OCI-LY7 (cell line): Measurements from ENCODE around the gene ETV5. TPM values are rescaled to one million over a fixed set of nuclear protein-coding genes. Genes with fewer than 3 reads are reported as not detected.

ENCODE experiments used
- BruUV-seq: library from RNA; stranded (reverse); fragments of 400-500 nt; replicated peaks from 2 replicates; lab custom pipeline; 2021; lab: Mats Ljungman, UMichigan
- CTCF ChIA-PET: fragments of 300-600 bp; sonication (Branson Sonifier 250); formaldehyde crosslinking; loops from one replicate; lab custom pipeline; 2022; ENCODE audit warnings: antibody characterized with exemption; ENCODE audit not compliant: unreplicated experiment; lab: Charles Lee
- POLR2A ChIA-PET: fragments of 300-600 bp; sonication (Branson Sonifier 250); formaldehyde crosslinking; loops from one replicate; lab custom pipeline; 2022; ENCODE audit warnings: antibody characterized with exemption; lab: Charles Lee
- DNase-seq: peaks from one replicate; pipeline ENCODE4 v3.0.0-alpha.2; 2015; ENCODE audit warnings: low spot score
- H2AFZ ChIP-seq: fragments of 200-600 bp; sonication (generic), shearing (Covaris generic); 2 replicates; pipeline ENCODE4 v1.6.1; 2014; ENCODE audit warnings: mild to moderate bottlenecking, antibody characterized with exemption, low read length, moderate library complexity
- H3K27ac ChIP-seq: fragments of 200-600 bp; sonication (generic); 2 replicates; pipeline ENCODE4 v1.5.1; 2014; ENCODE audit warnings: mixed run types, low read depth, mild to moderate bottlenecking, moderate library complexity, low read length, inconsistent platforms; ENCODE audit not compliant: poor library complexity, severe bottlenecking
- H3K36me3 ChIP-seq: fragments of 200-600 bp; sonication (generic); 2 replicates; pipeline ENCODE4 v1.6.1; 2014; ENCODE audit warnings: mild to moderate bottlenecking, antibody characterized with exemption, low read length, moderate library complexity, mixed read lengths; ENCODE audit not compliant: insufficient read depth
- H3K4me1 ChIP-seq: fragments of 200-600 bp; sonication (generic); 2 replicates; pipeline ENCODE4 v1.5.1; 2014; ENCODE audit warnings: mild to moderate bottlenecking, low read length; ENCODE audit not compliant: insufficient read depth, poor library complexity, severe bottlenecking
- H3K4me2 ChIP-seq: fragments of 200-600 bp; sonication (generic); 2 replicates; pipeline ENCODE4 v1.6.1; 2014; ENCODE audit warnings: mild to moderate bottlenecking, low read length
- H3K4me3 ChIP-seq: fragments of 200-600 bp; sonication (generic); 2 replicates; pipeline ENCODE4 v1.5.1; 2014; ENCODE audit warnings: mild to moderate bottlenecking, low read depth, low read length; ENCODE audit not compliant: poor library complexity, severe bottlenecking
- H3K79me2 ChIP-seq: fragments of 200-600 bp; sonication (generic); 2 replicates; pipeline ENCODE4 v1.6.1; 2016; ENCODE audit warnings: low read depth, mild to moderate bottlenecking, low read length, moderate library complexity, mixed read lengths; ENCODE audit not compliant: insufficient read depth
- H3K9me2 ChIP-seq: fragments of 200-600 bp; sonication (generic); 2 replicates; pipeline ENCODE4 v1.6.1; 2016; ENCODE audit warnings: mild to moderate bottlenecking, low read length, mixed read lengths; ENCODE audit not compliant: insufficient read depth
- H3K9me3 ChIP-seq: fragments of 200-600 bp; sonication (generic); 2 replicates; pipeline ENCODE4 v1.6.1; 2014; ENCODE audit warnings: mild to moderate bottlenecking, mixed run types, low read length, mixed read lengths
- H4K20me1 ChIP-seq: fragments of 200-600 bp; sonication (generic); 2 replicates; pipeline ENCODE4 v1.6.1; 2014; ENCODE audit warnings: mild to moderate bottlenecking, antibody characterized with exemption, low read length, moderate library complexity, mixed read lengths; ENCODE audit not compliant: insufficient read depth
- EZH2phosphoT487 ChIP-seq: fragments of 200-600 bp; sonication (generic); IDR thresholded peaks from 2 replicates; pipeline ENCODE4 v1.6.1; 2018; ENCODE audit warnings: low read depth, borderline replicate concordance, mild to moderate bottlenecking, mixed run types, antibody characterized with exemption, low read length, moderate library complexity, mixed read lengths
- intact Hi-C: fragments of 100-400 bp; cut with micrococcal nuclease; formaldehyde crosslinking; loops from one replicate; pipeline ENCODE4 v1.10.0; 2022; ENCODE audit not compliant: unreplicated experiment
- total RNA-seq, 2 experiments: library from RNA; depleted of rRNA in 1 of 2; stranded (reverse); fragments of >200 nt in 1 of 2; shearing (Covaris generic) in 1 of 2; gene quantifications; 2 replicates each; pipeline ENCODE4 v1.2.3, GENCODE V29; 2014 to 2022
- TF ChIP-seq, protein P1 (sequence below): fragments of 200-600 bp; sonication (generic); conservative IDR thresholded peaks from 2 replicates; pipeline ENCODE4 v1.5.1; 2014; ENCODE audit warnings: mild to moderate bottlenecking, antibody characterized with exemption, low read length, moderate library complexity, mixed read lengths

ETV5 gene
- total RNA-seq, 2 experiments from 2014 or later, result 0.85 to 1.1 TPM

DNA sequence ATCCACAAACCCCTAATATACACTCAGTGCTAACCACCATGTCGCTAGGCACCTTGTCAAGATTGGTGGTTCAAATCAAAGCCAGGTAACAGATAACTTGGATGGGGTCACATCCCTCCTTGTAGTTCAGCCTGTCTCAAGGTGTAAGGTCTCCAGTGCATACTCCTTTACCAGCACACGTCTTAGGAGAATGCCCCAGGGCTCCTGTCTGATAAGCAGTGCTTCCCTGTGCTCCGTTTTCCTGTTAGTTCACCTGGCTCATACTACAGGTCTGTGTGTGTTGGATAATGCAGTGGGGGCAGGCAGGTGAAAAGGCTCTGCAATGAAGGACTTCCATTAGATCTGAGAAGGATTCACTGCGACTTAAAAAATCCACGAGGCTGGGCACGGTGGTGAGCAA is 50.7 kb downstream of the ETV5 start:
- Histone ChIP-seq H3K4me3 (no peak overlapping the region), H3K27ac (no peak overlapping the region), H3K36me3 (no peaks in the 10 kb centered on the region), H3K4me1 (no peaks in the 10 kb centered on the region), H3K9me3 (no peaks in the 10 kb centered on the region), H3K79me2 (no peaks in the 10 kb centered on the region), H3K4me2 (no peak overlapping the region), H2AFZ (no peak overlapping the region), H3K9me2 (no peaks in the 10 kb centered on the region), H4K20me1 (no peaks in the 10 kb centered on the region)
- intact Hi-C loops, result no loop called here
- POLR2A ChIA-PET, result no interaction called here
- no TSS peak for BruUV-seq
- no peak for DNase-seq
- TF ChIP-seq EZH2phosphoT487, result no peak
- TF ChIP-seq, protein P1, sequence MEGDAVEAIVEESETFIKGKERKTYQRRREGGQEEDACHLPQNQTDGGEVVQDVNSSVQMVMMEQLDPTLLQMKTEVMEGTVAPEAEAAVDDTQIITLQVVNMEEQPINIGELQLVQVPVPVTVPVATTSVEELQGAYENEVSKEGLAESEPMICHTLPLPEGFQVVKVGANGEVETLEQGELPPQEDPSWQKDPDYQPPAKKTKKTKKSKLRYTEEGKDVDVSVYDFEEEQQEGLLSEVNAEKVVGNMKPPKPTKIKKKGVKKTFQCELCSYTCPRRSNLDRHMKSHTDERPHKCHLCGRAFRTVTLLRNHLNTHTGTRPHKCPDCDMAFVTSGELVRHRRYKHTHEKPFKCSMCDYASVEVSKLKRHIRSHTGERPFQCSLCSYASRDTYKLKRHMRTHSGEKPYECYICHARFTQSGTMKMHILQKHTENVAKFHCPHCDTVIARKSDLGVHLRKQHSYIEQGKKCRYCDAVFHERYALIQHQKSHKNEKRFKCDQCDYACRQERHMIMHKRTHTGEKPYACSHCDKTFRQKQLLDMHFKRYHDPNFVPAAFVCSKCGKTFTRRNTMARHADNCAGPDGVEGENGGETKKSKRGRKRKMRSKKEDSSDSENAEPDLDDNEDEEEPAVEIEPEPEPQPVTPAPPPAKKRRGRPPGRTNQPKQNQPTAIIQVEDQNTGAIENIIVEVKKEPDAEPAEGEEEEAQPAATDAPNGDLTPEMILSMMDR, result no peak
- CTCF ChIA-PET, result no interaction called here

DNA sequence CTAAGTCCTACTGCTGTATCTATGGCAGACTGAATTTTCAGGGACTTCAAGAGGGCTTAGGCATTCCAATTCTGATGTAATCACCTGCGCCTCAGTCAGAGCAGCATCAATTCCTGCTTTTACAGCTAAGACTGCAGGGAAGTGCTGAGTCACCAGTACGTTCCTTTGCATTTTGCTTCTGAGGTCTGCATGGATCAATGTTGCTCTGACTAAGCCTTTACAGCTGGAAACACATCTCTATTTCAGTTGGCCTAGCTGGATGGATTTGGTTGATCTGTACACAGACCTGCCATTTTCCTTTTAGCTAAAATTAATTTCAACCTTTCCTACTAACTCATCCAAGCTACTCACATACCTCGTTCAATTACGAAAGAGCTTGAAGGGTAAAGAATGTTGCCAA is 51.3 kb downstream of the ETV5 start:
- Histone ChIP-seq H3K9me2 (no peaks in the 10 kb centered on the region), H3K4me1 (no peaks in the 10 kb centered on the region), H4K20me1 (no peaks in the 10 kb centered on the region), H2AFZ (no peak overlapping the region), H3K9me3 (no peaks in the 10 kb centered on the region), H3K4me2 (no peak overlapping the region), H3K79me2 (no peaks in the 10 kb centered on the region), H3K27ac (no peak overlapping the region), H3K36me3 (no peaks in the 10 kb centered on the region), H3K4me3 (no peak overlapping the region)
- intact Hi-C loops, result no loop called here
- CTCF ChIA-PET, result interaction anchor here (0.7 kb wide), 1 partner anchor 69 kb away, joined by 3 read pairs; no protein-coding TSS in a partner anchor
- POLR2A ChIA-PET, result interaction anchor here (0.5 kb wide), 1 partner anchor 95 kb away, joined by 6 read pairs; no protein-coding TSS in a partner anchor
- TF ChIP-seq, protein P1, result no peak
- TF ChIP-seq EZH2phosphoT487, result no peak
- DNase-seq, result no peak
- BruUV-seq, result no TSS peak

DNA sequence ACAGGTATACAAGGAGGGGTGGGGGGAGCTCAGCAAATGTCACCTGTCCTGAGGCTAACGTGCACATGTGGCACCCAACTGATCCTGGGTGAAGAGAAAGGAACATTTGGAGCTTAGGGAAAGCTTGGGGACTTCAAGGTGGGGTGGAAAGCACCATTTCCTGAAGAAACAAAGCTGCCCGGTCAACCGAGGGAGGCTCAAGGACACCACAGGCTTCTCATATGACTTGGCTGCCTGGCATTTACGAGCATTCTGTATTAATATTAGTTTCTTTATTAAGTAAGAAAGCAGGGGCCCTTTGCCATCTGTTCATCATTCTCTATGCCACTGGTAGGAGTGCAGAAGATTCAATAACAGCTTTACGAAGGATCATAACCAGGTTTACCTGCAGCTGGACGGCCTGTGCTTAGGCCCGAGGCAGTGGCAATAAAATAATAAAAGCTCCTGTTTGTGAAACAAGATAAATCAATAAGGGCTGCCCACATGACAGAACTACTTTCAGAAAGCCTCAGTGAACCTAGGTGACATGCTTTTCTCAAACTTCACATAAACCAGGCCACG is 54.0 kb downstream of the ETV5 start:
- POLR2A ChIA-PET, result interaction anchor here (0.5 to 1.0 kb wide), 4 partner anchors 10 to 47 kb away, joined by 3 to 5 read pairs (median 4); no protein-coding TSS in a partner anchor
- CTCF ChIA-PET, result no interaction called here
- intact Hi-C loops, result no loop called here

More for the DNA sequence above, 54.0 kb downstream of the ETV5 start:
- Histone ChIP-seq H3K4me2 (no peak overlapping the region), H3K36me3 (no peaks in the 10 kb centered on the region), H3K9me3 (no peaks in the 10 kb centered on the region), H3K4me3 (no peak overlapping the region), H4K20me1 (no peaks in the 10 kb centered on the region), H3K27ac (no peak overlapping the region), H3K4me1 (no peaks in the 10 kb centered on the region), H2AFZ (no peak overlapping the region), H3K79me2 (no peaks in the 10 kb centered on the region), H3K9me2 (no peaks in the 10 kb centered on the region)
- no peak for TF ChIP-seq EZH2phosphoT487
- TF ChIP-seq, protein P1, result no peak
- BruUV-seq, result no TSS peak
- no peak for DNase-seq
